ENCODE data around the gene CAMK2D. TPM values are rescaled to one million over a fixed set of nuclear protein-coding genes. Genes with fewer than 3 reads are reported as not detected.

The CAMK2D gene
- total RNA-seq, 4 donors from 2014 or later, result 57.3 to 78.4 (median 61.8) TPM

DNA sequence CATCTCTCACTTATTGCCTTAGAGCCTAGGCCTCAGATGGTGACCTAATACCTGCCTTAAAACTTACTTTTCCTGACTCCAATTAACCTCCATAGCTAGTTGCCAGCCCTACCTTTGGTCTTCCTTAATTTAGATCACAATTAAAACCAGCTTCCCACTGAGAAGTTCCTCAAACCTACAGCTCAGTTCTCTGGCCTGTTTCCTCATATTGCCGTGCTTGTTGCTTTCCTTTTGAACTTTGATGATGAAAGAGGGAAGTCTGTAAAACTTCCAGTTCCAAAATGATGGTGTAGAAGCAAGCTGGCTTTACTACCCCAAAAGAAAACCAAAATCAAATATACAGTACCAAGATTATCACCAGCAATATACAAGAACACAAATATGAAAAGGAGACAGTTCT lies 28.9 kb upstream of the CAMK2D start:
- DNase-seq, result no peak
- 84 to 85% methylated on average over 1 of the region's 1 CpG for WGBS, 2 donors
- no peak overlapping the region for H3K27ac ChIP-seq
- H3K27me3 ChIP-seq, result no peaks in the 10 kb centered on the region
- intact Hi-C loops (cut with DNase I), result no loop called here
- no peaks in the 10 kb centered on the region for H3K4me1 ChIP-seq
- no peaks in the 10 kb centered on the region for H3K9me3 ChIP-seq
- no peak overlapping the region for H3K4me3 ChIP-seq (replicated peaks in 1 of 3)
- no peak for TF ChIP-seq POLR2A (IDR thresholded peaks at IDR 0.05)
- TF ChIP-seq, protein P1, sequence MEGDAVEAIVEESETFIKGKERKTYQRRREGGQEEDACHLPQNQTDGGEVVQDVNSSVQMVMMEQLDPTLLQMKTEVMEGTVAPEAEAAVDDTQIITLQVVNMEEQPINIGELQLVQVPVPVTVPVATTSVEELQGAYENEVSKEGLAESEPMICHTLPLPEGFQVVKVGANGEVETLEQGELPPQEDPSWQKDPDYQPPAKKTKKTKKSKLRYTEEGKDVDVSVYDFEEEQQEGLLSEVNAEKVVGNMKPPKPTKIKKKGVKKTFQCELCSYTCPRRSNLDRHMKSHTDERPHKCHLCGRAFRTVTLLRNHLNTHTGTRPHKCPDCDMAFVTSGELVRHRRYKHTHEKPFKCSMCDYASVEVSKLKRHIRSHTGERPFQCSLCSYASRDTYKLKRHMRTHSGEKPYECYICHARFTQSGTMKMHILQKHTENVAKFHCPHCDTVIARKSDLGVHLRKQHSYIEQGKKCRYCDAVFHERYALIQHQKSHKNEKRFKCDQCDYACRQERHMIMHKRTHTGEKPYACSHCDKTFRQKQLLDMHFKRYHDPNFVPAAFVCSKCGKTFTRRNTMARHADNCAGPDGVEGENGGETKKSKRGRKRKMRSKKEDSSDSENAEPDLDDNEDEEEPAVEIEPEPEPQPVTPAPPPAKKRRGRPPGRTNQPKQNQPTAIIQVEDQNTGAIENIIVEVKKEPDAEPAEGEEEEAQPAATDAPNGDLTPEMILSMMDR (IDR thresholded peaks at IDR 0.05), result no peak
- H3K36me3 ChIP-seq, result no peaks in the 10 kb centered on the region

DNA sequence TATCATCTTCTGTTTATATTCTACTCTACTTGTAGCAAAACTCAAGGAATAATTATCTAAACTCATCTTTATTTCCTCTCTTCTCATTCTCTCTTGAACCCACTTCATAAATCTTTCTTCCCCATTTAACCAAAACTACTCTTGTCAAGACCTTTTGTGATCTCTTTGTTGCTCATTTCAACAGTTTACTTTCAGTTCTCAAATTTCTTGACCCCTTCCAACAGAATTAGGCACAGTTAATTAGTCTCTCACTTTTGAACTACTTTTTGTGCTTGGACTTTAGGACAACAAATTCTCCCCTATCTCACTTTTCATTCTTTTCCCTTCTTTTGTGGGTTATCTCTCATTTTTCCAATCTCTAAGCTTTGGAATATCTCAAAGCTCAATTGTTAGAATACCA lies 27.4 kb upstream of the CAMK2D start:
- Histone ChIP-seq H3K4me1 (no peaks in the 10 kb centered on the region), H3K27ac (no peak overlapping the region), H3K27me3 (no peaks in the 10 kb centered on the region), H3K9me3 (no peaks in the 10 kb centered on the region), H3K36me3 (no peaks in the 10 kb centered on the region), H3K4me3 (replicated peaks in 1 of 3) (no peak overlapping the region)
- TF ChIP-seq POLR2A (IDR thresholded peaks at IDR 0.05), result no peak
- TF ChIP-seq, protein P1 (IDR thresholded peaks at IDR 0.05), result no peak
- intact Hi-C loops (cut with DNase I), result no loop called here
- DNase-seq, result no peak

DNA sequence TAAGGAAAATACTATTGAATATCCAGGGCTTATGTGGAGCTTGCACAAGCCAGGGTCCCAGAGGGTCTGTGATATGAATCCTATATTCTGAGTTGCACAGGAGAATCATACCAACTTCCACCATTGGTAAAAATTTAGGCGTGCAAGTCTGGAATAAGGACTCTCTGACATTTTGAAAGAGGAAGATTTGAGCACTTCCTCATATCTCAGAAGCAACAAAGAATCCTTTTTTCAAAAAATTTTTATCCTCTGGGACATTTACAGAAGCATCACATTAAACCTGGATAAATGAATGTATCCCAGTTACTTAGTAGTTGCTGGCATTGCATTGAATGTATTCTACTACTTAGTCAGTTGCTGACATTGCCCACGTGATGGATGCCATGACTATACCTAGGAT lies 24.2 kb upstream of the CAMK2D start:
- H3K4me3 ChIP-seq (replicated peaks in 1 of 3), result no peak overlapping the region
- H3K27me3 ChIP-seq, result no peaks in the 10 kb centered on the region
- no peak for DNase-seq
- H3K4me1 ChIP-seq, result no peaks in the 10 kb centered on the region
- H3K27ac ChIP-seq, result no peak overlapping the region
- H3K36me3 ChIP-seq, result no peaks in the 10 kb centered on the region
- no peaks in the 10 kb centered on the region for H3K9me3 ChIP-seq
- TF ChIP-seq POLR2A (IDR thresholded peaks at IDR 0.05), result no peak
- TF ChIP-seq, protein P1 (IDR thresholded peaks at IDR 0.05), result no peak
- 45 to 95% methylated on average over 2 of the region's 2 CpGs for WGBS, 2 donors
- intact Hi-C loops (cut with DNase I), result no loop called here

DNA sequence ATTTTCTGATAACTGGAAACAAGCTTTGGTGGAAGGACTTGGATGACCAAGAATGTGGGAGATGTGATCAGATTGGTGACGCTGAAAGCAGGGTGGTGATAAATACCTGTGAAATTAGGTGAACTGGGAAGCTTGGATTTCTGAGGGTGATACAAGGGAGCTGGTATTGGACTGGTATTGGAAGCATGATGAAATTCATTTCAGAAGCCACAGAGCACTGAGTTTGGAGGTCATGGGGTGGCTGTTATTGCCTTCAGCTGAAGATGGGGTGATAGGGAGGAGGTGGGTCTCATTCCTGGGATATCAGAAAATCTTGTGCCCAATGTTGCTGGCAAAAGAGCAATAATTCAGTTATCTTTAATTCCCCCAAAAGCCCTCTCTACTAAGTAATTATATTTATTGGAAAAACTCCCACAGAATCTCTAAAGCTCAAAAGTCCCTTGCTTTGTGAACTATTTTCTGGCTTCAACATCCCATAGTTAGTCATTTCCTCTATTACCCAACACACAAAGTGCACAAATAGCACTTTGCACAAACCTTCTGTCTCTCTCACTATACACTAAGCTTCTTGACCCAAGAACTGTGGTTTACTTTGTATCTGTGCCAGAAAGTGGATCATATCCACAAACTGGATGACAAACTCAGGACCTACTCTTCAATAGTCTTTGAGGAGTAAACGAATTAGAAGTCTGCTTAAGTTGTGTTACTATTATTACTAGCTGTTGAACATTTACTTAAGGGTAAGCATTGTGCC lies 23.1 kb upstream of the CAMK2D start:
- WGBS, 2 donors, result 68 to 72% methylated on average over 2 of the region's 2 CpGs
- no peaks in the 10 kb centered on the region for H3K27me3 ChIP-seq
- H3K36me3 ChIP-seq, result no peaks in the 10 kb centered on the region
- H3K4me1 ChIP-seq, result no peaks in the 10 kb centered on the region
- no peak for DNase-seq
- TF ChIP-seq POLR2A (IDR thresholded peaks at IDR 0.05), result no peak
- TF ChIP-seq, protein P1 (IDR thresholded peaks at IDR 0.05), result no peak
- no peaks in the 10 kb centered on the region for H3K9me3 ChIP-seq
- intact Hi-C loops (cut with DNase I), result no loop called here
- no peak overlapping the region for H3K27ac ChIP-seq
- no peak overlapping the region for H3K4me3 ChIP-seq (replicated peaks in 1 of 3)

DNA sequence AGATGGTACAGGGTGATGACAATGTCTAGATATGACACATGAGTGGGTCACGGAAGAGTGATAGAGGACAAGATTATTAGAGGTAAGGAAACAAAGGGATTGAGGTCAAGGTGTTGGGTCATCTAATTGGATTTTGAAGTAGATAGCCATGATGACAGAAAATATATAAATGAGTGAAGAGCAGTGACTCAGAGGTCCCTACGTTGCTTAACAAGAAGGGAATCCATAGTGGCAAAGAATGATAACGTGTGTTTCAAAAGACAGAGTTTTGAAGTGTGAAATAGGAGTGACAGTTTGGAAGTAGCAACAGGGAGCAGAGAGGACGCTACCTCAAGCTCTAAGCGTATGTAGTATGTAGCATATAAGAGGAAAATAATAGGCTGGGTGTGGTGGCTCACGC lies 22.2 kb upstream of the CAMK2D start:
- intact Hi-C loops (cut with DNase I), result no loop called here
- no peaks in the 10 kb centered on the region for H3K4me1 ChIP-seq
- 94 to 96% methylated on average over 6 of the region's 6 CpGs for WGBS, 2 donors
- no peaks in the 10 kb centered on the region for H3K9me3 ChIP-seq
- no peak overlapping the region for H3K27ac ChIP-seq
- no peaks in the 10 kb centered on the region for H3K27me3 ChIP-seq
- no peak for DNase-seq
- no peak for TF ChIP-seq POLR2A (IDR thresholded peaks at IDR 0.05)
- TF ChIP-seq, protein P1 (IDR thresholded peaks at IDR 0.05), result no peak
- no peak overlapping the region for H3K4me3 ChIP-seq (replicated peaks in 1 of 3)
- H3K36me3 ChIP-seq, result no peaks in the 10 kb centered on the region

Data from thyroid gland (tissue), 4 donors.